Inflammatory macrophage (primary cell): ENCODE measurements around the gene CBX8.

ENCODE experiments used
- DNase-seq, 2 donors: peaks; one replicate each; pipeline ENCODE4 v3.0.0-alpha.2; 2020 to 2022

Gene CBX8

GRCh38 chr17:79819534-79820276 is 22.8 kb upstream of the CBX8 start:
- DNase-seq: no peak

- DNase-seq: no peak
These were observed 22.2 kb upstream of the CBX8 start for GRCh38 chr17:79819085-79819484.

GRCh38 chr17:79818026-79818758 is 21.3 kb upstream of the CBX8 start:
- DNase-seq: no peak

GRCh38 chr17:79815836-79816461 is 19.1 kb upstream of the CBX8 start:
- DNase-seq: no peak

- no peak for DNase-seq
These were observed 18.3 kb upstream of the CBX8 start for GRCh38 chr17:79814974-79815835.

- DNase-seq: no peak
These were observed 17.5 kb upstream of the CBX8 start for GRCh38 chr17:79814127-79814973.

GRCh38 chr17:79813297-79814126 is 16.6 kb upstream of the CBX8 start:
- no peak for DNase-seq

GRCh38 chr17:79812353-79813258 is 15.7 kb upstream of the CBX8 start:
- DNase-seq: no peak

GRCh38 chr17:79811868-79812352 is 15.0 kb upstream of the CBX8 start:
- no peak for DNase-seq

- peak; percentile 40 to 57 for DNase-seq
These were observed 14.4 kb upstream of the CBX8 start for GRCh38 chr17:79811011-79811867.

- peak; percentile 49 to 75 for DNase-seq
These were observed 13.5 kb upstream of the CBX8 start for GRCh38 chr17:79810130-79811010.

- DNase-seq: no peak
These were observed 12.8 kb upstream of the CBX8 start for GRCh38 chr17:79809530-79810129.

GRCh38 chr17:79808763-79809529 is 12.1 kb upstream of the CBX8 start:
- DNase-seq: no peak

GRCh38 chr17:79806863-79807720 is 10.2 kb upstream of the CBX8 start:
- DNase-seq: no peak

GRCh38 chr17:79806446-79806760 is 9.5 kb upstream of the CBX8 start:
- no peak for DNase-seq
